ENCODE data around the gene DDI2.

- no peak for TF ChIP-seq POLR2AphosphoS5 (IDR thresholded peaks at IDR 0.05; ENCODE audit: borderline replicate concordance, low read depth, low read length)
- TF ChIP-seq EZH2 (IDR thresholded peaks at IDR 0.05), result no peak
Observed at GRCh38 chr1:15571266-15571665, 46.0 kb upstream of the DDI2 start.

All from SK-N-MC (cell line).